NCI-H146 (cell line): Measurements from ENCODE around the gene DRGX.

Experiments used
- DNase-seq: peaks from one replicate; lab custom pipeline; 2025; lab: John Stamatoyannopoulos, UW

DRGX gene

GRCh38 chr10:49407552-49408137 is 11.8 kb upstream of the DRGX start:
- peak; percentile 63 for DNase-seq

- DNase-seq, result no peak
Measured at GRCh38 chr10:49407151-49407550, 11.3 kb upstream of the DRGX start.

- no peak for DNase-seq
Measured at GRCh38 chr10:49404321-49404878, 8.5 kb upstream of the DRGX start.

- no peak for DNase-seq
Measured at GRCh38 chr10:49403363-49403762, 7.5 kb upstream of the DRGX start.

- DNase-seq, result no peak
Measured at GRCh38 chr10:49400365-49400764, 4.5 kb upstream of the DRGX start.

- no peak for DNase-seq
Measured at GRCh38 chr10:49398986-49399385, 3.1 kb upstream of the DRGX start.

GRCh38 chr10:49398000-49398861 is 2.3 kb upstream of the DRGX start:
- DNase-seq, result no peak

GRCh38 chr10:49397036-49397999 is 1.4 kb upstream of the DRGX start:
- peak; percentile 7 for DNase-seq

GRCh38 chr10:49396666-49396999 is 744 bp upstream of the DRGX start:
- DNase-seq, result no peak

- DNase-seq, result peak; percentile 19
Measured at GRCh38 chr10:49394933-49395740, 752 bp downstream of the DRGX start.

- no peak for DNase-seq
Measured at GRCh38 chr10:49393757-49394156, 2.1 kb downstream of the DRGX start.

GRCh38 chr10:49393301-49393700 is 2.6 kb downstream of the DRGX start:
- no peak for DNase-seq

- DNase-seq, result no peak
Measured at GRCh38 chr10:49389361-49389933, 6.4 kb downstream of the DRGX start.

- no peak for DNase-seq
Measured at GRCh38 chr10:49388161-49388560, 7.7 kb downstream of the DRGX start.

GRCh38 chr10:49387071-49387470 is 8.8 kb downstream of the DRGX start:
- no peak for DNase-seq

GRCh38 chr10:49385939-49386922 is 9.7 kb downstream of the DRGX start:
- DNase-seq, result no peak

GRCh38 chr10:49384268-49384953 is 11.5 kb downstream of the DRGX start:
- DNase-seq, result no peak

GRCh38 chr10:49383853-49384252 is 12.0 kb downstream of the DRGX start:
- DNase-seq, result no peak

- no peak for DNase-seq
Measured at GRCh38 chr10:49382826-49383225, 13.1 kb downstream of the DRGX start.
